GM21515 (cell line): ENCODE results near the gene LYZ.

Experiments
- ATAC-seq: cut with Tn5 transposase; IDR thresholded peaks from one replicate; pipeline ENCODE4 v1.9.1; 2021; ENCODE audit not compliant: unreplicated experiment

LYZ gene

GRCh38 chr12:69383074-69383473, 34.9 kb downstream of the LYZ start:
- no peak for ATAC-seq

GRCh38 chr12:69385038-69385437, 36.9 kb downstream of the LYZ start:
- ATAC-seq, result no peak

- no peak for ATAC-seq
These were observed 38.7 kb downstream of the LYZ start for GRCh38 chr12:69386921-69387320.

GRCh38 chr12:69388371-69388770, 40.2 kb downstream of the LYZ start:
- no peak for ATAC-seq

- ATAC-seq, result no peak
These were observed 41.6 kb downstream of the LYZ start for GRCh38 chr12:69389831-69390230.

GRCh38 chr12:69392179-69392928, 44.2 kb downstream of the LYZ start:
- no peak for ATAC-seq

GRCh38 chr12:69396041-69396440, 47.9 kb downstream of the LYZ start:
- no peak for ATAC-seq

- no peak for ATAC-seq
These were observed 48.8 kb downstream of the LYZ start for GRCh38 chr12:69396963-69397362.

GRCh38 chr12:69397978-69398377, 49.8 kb downstream of the LYZ start:
- ATAC-seq, result no peak

GRCh38 chr12:69401940-69402339, 53.8 kb downstream of the LYZ start:
- no peak for ATAC-seq
